ENCODE results near the gene RFX6. TPM values are rescaled to one million over a fixed set of nuclear protein-coding genes. Genes with fewer than 3 reads are reported as not detected.

The RFX6 gene
- total and polyA plus RNA-seq, 10 donors, result not detected

GRCh38 chr6:116945809-116946208 is 68.8 kb downstream of the RFX6 start:
- no peaks in the 10 kb centered on the region for H3K4me1 ChIP-seq
- no peak overlapping the region for H3K27ac ChIP-seq
- no peaks in the 10 kb centered on the region for H3K9me3 ChIP-seq
- H3K4me3 ChIP-seq, result no peak overlapping the region
- H3K36me3 ChIP-seq, result no peaks in the 10 kb centered on the region
- DNase-seq, result no peak
- 52 to 64% (median 62%) methylated on average over 5 of the region's 5 CpGs for WGBS, 5 donors
- TF ChIP-seq CTCF (IDR thresholded peaks at IDR 0.05 in 8 of 11, conservative IDR thresholded peaks at IDR 0.05 in 3 of 11) (no peak), POLR2A (IDR thresholded peaks at IDR 0.05) (no peak), POLR2AphosphoS5 (IDR thresholded peaks at IDR 0.05) (no peak)
- peaks cover 0 to 6% (median 0%) of the 10 kb centered on the region in 7 donors for H3K27me3 ChIP-seq (replicated peaks in 1 of 7)
- intact Hi-C loops (cut with DNase I; ENCODE audit: low total_unique reads), result no loop called here

DNA sequence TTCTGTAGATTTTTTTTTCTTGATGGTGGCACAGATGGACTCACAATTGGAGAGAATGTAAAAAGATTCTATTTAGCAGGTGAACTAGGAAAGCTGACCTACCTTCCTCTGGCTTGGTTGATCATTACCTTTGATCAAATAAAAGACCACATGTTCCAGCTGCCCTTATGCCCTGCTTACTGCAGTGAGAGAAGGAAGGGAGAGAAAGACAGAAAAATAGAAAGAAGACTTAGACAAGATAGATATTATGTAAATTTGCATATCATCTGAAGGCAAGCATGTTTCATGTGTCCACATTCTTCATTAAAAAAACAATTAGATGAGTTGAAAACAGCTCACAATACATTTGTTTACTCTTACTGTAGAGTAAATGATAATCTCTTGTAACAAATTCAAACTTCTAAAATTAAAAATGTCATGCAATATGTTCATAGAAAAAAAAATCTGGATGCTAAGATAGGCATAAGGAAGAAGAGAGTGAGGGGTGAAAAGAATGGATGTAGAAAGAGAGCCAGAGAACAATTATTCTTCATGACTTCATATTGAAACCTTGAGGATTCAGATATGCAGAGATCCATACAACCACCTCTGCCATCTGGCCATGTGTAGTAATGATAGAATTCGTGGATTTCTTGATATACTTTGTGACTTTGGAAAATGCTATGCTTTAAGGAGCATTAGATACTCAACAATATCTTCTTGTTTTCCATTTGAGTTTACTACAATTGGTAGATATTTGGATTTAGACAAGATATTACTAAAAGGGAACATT is 71.7 kb downstream of the RFX6 start:
- Histone ChIP-seq H3K4me1 (no peaks in the 10 kb centered on the region), H3K27ac (no peak overlapping the region), H3K36me3 (no peaks in the 10 kb centered on the region), H3K9me3 (no peaks in the 10 kb centered on the region), H3K4me3 (no peak overlapping the region), H3K27me3 (replicated peaks in 1 of 7) (peaks cover 0 to 6% (median 0%) of the 10 kb centered on the region in 7 donors)
- intact Hi-C loops (cut with DNase I; ENCODE audit: low total_unique reads), result no loop called here
- TF ChIP-seq POLR2A (IDR thresholded peaks at IDR 0.05) (no peak), POLR2AphosphoS5 (IDR thresholded peaks at IDR 0.05) (no peak), CTCF (IDR thresholded peaks at IDR 0.05 in 8 of 11, conservative IDR thresholded peaks at IDR 0.05 in 3 of 11) (no peak)
- WGBS, 5 donors, result 45 to 76% (median 60%) methylated on average over 1 of the region's 1 CpG
- DNase-seq, result no peak

DNA sequence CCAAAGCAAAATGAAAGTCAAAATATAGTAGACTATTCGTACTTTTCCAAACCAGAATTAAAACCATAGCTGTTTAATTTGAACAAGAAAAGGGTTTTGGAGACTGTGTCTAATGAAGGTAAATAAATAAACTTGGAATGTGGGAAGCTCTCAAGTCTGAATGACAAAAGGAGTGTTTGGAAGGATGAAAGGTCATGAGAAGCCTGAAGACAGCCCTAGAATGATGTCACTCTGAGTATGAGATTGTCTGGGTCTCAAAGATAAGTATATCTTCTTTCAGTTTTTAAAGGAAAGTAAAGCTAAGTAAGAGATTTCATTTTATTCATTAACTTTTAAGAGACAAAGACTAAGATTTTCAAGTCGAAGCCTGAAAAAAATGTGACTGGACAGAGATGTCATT is 72.9 kb downstream of the RFX6 start:
- Histone ChIP-seq H3K4me3 (no peak overlapping the region), H3K27me3 (replicated peaks in 1 of 7) (peaks cover 0 to 4% (median 0%) of the 10 kb centered on the region in 7 donors), H3K9me3 (no peaks in the 10 kb centered on the region), H3K36me3 (no peaks in the 10 kb centered on the region), H3K4me1 (no peaks in the 10 kb centered on the region), H3K27ac (no peak overlapping the region)
- WGBS, 5 donors, result 52 to 90% (median 77%) methylated on average over 2 of the region's 2 CpGs
- intact Hi-C loops (cut with DNase I; ENCODE audit: low total_unique reads), result no loop called here
- no peak for DNase-seq
- TF ChIP-seq CTCF (IDR thresholded peaks at IDR 0.05 in 8 of 11, conservative IDR thresholded peaks at IDR 0.05 in 3 of 11), result no peak
- no peak for TF ChIP-seq POLR2AphosphoS5 (IDR thresholded peaks at IDR 0.05)
- no peak for TF ChIP-seq POLR2A (IDR thresholded peaks at IDR 0.05)

GRCh38 chr6:116954335-116954734 is 77.3 kb downstream of the RFX6 start:
- H3K4me1 ChIP-seq, result no peaks in the 10 kb centered on the region

More at GRCh38 chr6:116954335-116954734, 77.3 kb downstream of the RFX6 start:
- Histone ChIP-seq H3K27ac (no peak overlapping the region), H3K36me3 (no peaks in the 10 kb centered on the region), H3K4me3 (no peak overlapping the region), H3K9me3 (no peaks in the 10 kb centered on the region), H3K27me3 (replicated peaks in 1 of 7) (no peaks in the 10 kb centered on the region)
- intact Hi-C loops (cut with DNase I; ENCODE audit: low total_unique reads), result no loop called here
- WGBS, 5 donors, result 24 to 58% (median 26%) methylated on average over 2 of the region's 2 CpGs
- no peak for DNase-seq
- TF ChIP-seq POLR2AphosphoS5 (IDR thresholded peaks at IDR 0.05), result no peak
- no peak for TF ChIP-seq POLR2A (IDR thresholded peaks at IDR 0.05)
- no peak for TF ChIP-seq CTCF (IDR thresholded peaks at IDR 0.05 in 8 of 11, conservative IDR thresholded peaks at IDR 0.05 in 3 of 11)

Data from spleen (tissue), 11 donors.